Vagina (tissue), 2 donors: ENCODE measurements around the gene ZNF488.

Source experiments
- POLR2A ChIP-seq, 2 donors: fragments of 450-650 bp; IDR thresholded peaks; one replicate each; pipeline ENCODE4 v1.6.1; 2017; ENCODE audit warnings: antibody characterized with exemption in 2 of 2, mild to moderate bottlenecking in 2 of 2, moderate library complexity in 2 of 2
- TF ChIP-seq, protein P1 (sequence below), 3 experiments: fragments of 450-650 bp in 2 of 3; fragments of 200-600 bp in 1 of 3; sonication (generic) in 1 of 3; IDR thresholded peaks; one replicate each; pipeline ENCODE4 v1.5.1; 2017 to 2019; ENCODE audit warnings: antibody characterized with exemption in 3 of 3, mild to moderate bottlenecking in 2 of 3, moderate library complexity in 2 of 3

DNA sequence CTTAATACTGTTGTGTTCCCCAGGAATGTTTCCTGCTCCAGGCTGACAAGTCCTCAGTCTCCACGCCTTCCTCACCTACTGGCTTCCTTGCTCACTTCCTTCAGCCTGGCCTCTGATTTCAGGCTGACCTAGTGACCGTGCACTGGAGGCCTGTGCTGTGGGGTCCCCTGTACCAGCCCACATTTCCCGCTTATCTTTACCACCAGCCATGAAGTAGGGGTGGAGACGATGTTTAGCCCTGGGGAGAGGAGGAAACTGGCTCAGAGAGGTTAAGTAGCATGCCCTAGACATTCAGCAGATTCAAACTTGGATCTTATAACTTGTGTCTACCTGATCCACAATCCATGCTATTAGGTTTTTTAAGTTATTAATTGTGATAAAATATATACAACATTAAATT, 4.8 kb upstream of the ZNF488 start:
- TF ChIP-seq, protein P1, sequence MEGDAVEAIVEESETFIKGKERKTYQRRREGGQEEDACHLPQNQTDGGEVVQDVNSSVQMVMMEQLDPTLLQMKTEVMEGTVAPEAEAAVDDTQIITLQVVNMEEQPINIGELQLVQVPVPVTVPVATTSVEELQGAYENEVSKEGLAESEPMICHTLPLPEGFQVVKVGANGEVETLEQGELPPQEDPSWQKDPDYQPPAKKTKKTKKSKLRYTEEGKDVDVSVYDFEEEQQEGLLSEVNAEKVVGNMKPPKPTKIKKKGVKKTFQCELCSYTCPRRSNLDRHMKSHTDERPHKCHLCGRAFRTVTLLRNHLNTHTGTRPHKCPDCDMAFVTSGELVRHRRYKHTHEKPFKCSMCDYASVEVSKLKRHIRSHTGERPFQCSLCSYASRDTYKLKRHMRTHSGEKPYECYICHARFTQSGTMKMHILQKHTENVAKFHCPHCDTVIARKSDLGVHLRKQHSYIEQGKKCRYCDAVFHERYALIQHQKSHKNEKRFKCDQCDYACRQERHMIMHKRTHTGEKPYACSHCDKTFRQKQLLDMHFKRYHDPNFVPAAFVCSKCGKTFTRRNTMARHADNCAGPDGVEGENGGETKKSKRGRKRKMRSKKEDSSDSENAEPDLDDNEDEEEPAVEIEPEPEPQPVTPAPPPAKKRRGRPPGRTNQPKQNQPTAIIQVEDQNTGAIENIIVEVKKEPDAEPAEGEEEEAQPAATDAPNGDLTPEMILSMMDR (IDR thresholded peaks at IDR 0.05): no peak
- no peak for TF ChIP-seq POLR2A (IDR thresholded peaks at IDR 0.05)
